GM12801 (cell line): ENCODE measurements around the gene WWOX.

Experiments
- TF ChIP-seq, protein P1 (sequence below): IDR thresholded peaks from one replicate; pipeline ENCODE4 v1.5.1; 2011; ENCODE audit warnings: control low read depth; ENCODE audit not compliant: insufficient read length; ENCODE audit errors: extremely low read depth

Gene WWOX

DNA sequence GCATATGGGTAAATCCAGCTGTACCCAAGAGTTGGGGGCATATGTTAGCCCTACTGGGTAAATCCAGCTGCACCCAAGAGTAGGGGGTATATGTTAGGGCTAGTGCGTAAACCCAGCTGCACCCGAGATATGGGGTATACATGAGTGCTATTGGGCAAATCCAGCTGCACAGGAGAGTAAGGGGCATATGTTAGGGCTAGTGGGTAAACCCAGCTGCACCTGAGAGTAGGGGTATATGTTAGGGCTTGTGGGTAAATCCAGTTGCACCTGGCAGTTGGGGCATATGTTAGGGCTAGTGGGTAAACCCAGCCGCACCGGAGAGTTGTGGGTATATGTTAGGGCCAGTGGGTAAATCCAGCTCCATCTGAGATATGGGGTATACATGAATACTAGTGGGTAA is 80.9 kb downstream of the WWOX start:
- TF ChIP-seq, protein P1, sequence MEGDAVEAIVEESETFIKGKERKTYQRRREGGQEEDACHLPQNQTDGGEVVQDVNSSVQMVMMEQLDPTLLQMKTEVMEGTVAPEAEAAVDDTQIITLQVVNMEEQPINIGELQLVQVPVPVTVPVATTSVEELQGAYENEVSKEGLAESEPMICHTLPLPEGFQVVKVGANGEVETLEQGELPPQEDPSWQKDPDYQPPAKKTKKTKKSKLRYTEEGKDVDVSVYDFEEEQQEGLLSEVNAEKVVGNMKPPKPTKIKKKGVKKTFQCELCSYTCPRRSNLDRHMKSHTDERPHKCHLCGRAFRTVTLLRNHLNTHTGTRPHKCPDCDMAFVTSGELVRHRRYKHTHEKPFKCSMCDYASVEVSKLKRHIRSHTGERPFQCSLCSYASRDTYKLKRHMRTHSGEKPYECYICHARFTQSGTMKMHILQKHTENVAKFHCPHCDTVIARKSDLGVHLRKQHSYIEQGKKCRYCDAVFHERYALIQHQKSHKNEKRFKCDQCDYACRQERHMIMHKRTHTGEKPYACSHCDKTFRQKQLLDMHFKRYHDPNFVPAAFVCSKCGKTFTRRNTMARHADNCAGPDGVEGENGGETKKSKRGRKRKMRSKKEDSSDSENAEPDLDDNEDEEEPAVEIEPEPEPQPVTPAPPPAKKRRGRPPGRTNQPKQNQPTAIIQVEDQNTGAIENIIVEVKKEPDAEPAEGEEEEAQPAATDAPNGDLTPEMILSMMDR, result no peak

DNA sequence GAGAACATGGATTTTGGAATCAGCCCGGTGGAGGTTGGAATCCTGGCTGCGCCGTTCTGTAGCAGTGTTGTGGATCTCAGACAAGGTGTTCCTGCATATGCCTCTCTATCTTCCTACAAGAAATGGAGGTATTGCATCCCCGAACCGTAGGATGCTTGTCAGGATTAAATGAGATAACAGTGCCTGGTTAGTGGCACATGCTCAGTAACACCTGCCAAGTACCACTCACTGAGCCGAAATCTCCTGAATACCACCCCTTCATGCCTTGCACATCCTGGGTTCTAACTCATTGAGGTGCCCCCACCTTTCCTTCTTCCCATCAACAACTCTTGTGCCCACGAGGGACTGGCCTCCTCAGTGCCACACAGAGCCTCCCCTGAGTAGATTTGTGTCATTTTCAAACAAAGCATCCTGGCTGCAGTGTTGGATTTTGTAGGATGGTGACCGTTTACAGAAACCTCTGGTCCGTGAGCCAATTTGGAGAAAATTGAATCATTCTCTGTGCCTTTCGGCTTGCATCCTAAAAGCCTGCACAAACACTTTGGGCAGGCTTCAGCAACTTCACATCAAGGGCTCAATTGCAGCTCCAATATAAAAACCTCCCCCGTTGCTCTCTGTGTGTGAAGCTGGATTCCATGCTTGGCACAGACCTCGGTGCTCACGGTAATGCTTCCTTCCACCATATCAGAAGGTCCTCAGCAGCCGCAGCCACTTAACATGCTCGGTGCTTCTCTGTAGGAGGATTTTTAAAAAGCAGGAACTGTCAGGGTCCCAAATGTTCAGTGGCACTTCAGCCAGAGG is 84.2 kb downstream of the WWOX start:
- TF ChIP-seq, protein P1, result no peak

DNA sequence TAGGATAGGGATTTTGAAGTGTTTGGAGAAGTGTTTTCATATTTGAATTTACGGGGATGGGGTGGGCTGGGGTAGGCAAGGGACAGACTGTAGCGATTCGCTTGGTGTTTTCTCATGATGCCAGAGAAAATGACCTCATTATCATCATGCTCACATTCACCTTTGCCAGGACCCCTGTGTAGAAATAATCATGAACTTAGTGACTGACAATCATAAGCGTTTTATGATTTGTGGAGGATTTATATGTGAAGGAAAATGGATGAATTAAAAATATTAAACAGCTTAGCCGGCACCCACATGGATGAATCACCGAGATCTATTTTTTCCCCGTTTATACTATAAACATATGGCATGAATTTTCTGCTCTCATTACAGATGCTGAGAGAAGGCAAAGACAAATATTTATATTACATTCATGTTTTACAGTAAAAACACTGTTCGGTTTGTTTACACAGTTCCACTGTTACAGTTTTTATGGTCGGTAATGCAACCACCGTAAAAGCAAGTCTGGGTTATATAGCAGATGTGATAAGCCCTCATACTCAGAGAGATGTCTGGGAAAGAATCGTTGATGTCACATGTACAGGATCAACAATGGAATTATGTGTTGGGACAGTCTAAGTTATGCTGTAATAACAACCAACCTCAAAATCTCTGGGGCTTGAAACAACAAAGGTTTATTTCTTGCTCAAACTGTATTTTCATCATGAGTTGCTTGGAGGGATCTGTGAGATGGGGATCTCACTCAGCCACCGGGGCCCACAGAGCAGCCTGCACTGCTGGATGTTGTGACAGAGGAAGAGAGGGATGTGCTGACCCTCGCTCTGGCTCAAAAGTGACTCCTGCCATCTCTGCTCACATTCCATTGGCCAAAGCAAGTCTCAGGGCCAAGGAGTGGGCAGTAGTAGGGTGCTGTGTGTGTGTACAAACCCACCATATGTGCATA is 85.1 kb downstream of the WWOX start:
- TF ChIP-seq, protein P1, result no peak

DNA sequence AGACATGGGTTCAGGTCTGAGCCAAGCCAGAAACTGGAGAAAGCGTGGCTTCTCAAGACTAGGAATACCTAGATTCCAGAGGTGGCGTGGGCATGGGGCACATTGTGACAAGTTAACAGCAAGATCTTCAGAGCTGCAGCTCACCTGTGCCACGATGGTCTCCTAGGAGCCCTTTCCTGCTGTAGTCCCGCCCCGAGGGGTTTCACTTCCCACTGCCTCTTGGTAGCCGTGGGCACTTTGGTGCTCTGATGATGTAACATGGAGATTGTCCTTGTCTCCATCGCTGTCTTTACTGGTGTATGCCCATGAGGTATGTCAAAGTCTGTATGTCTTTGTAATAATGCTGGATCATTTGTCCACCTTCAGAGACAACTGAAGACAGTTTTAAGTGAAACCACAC is 89.7 kb downstream of the WWOX start:
- TF ChIP-seq, protein P1, result no peak

DNA sequence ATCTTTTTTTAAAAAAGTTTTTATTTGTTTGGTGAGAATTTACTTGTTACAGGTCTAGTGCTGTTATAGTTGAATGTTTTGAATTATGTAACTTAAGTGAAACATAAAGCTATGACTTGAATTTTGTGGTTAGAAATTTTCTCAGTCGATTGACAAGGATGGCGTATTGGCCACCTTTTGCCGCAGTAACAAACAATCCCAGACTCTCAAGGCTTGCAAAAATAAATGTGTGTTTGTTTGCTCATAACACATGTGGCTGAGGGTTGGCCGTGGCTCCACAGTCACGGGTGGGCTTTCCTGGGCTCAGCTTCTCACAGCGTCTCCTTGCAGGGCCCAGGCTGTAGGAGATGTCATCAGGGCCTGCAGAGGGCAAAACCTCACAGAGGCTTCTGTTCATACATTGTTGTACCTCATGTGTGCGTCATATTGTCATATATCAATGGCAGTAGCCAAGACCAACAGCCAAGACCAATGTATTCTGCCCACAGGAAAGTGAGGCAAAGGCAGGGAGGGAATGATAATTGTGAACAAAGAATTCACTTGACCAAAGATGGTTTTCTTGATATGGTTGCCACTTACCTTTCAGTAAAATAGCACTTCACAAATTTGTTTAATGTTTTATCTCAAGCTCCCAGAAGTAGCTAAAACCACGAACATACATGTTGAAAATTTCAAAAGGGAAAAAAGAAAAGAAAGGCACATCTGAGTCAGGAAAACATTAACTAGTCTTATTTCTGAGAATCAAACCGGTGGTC is 93.5 kb downstream of the WWOX start:
- TF ChIP-seq, protein P1, result no peak

DNA sequence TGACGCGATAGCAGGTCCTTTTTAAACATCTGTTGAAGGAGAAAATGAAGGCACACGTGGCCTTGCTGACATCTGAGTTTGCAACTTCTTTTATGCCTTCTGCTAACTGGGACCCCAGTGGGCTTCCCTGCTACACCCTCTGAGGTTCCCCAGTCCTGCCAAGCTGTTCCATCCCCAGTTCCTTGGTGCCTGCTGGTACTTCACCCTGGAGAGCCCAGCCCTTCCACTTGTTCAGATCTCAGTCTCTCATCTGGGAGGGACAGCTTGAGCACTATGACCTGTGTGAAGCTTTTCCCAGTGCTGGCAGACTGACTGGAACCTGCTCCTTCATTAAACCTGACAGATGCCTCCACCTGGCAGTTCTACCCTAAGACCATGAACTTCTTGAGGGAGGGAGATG is 95.5 kb downstream of the WWOX start:
- TF ChIP-seq, protein P1, result no peak

DNA sequence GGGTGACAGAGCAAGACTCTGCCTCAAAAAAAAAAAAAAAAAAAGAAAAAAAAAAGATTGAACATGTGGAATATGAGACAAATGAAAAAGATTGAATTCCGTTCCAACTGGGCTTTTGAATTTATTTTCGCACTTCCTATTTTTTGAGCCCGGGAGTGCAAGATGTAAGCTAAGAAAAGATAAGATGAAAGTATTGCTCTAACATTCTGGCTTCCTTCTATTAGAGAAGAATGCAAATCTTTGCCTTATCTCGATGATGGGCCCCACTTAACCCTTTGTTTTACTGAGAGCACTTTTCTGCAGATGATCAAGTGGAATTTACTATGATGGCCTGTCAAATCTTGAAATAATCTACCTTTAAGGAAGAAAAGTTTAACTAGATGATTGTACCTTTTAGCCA is 96.3 kb downstream of the WWOX start:
- TF ChIP-seq, protein P1, result no peak
